ENCODE data around the gene RAB11FIP4. TPM values are rescaled to one million over a fixed set of nuclear protein-coding genes. Genes with fewer than 3 reads are reported as not detected.

Gene RAB11FIP4
- total and polyA plus RNA-seq, 9 donors: 1.8 to 16.5 (median 6.4) TPM

DNA sequence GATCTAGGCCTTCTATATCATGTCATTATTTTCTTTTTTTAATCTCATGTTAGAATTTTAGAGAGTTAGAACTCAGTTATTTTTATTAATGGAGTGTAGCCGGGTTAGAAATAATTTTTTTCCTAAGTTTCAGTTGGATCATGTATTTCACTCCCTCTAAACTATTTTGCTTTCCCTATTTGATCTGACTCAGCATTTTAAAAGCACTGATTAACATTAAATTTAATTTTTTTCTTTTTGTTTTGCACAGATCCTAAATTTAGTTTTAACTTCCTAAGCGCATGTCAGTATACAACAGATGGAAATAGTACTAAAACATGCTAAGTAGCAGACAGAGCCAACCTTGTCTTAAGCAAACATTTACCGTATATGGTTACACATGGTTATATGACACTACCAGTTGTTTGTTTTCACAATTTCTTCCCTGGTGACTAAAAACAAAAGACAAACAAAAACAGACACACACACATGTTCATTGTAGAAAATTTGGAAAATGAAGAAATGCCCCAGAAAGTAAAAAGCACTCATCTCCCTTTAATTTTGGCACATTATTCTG lies 33.6 kb upstream of the RAB11FIP4 start:
- 14 to 36% (median 29%) methylated on average over 3 of the region's 3 CpGs for WGBS, 3 donors
- Histone ChIP-seq H3K4me1 (ENCODE audit: insufficient read depth) (peaks cover 1% of the 10 kb centered on the region), H3K27me3 (no peaks in the 10 kb centered on the region), H3K36me3 (no peaks in the 10 kb centered on the region), H3K27ac (no peak overlapping the region), H3K4me3 (no peak overlapping the region), H3K9me3 (no peaks in the 10 kb centered on the region)
- TF ChIP-seq EP300 (IDR thresholded peaks at IDR 0.05) (no peak), POLR2A (IDR thresholded peaks at IDR 0.05) (no peak)
- TF ChIP-seq, protein P1, sequence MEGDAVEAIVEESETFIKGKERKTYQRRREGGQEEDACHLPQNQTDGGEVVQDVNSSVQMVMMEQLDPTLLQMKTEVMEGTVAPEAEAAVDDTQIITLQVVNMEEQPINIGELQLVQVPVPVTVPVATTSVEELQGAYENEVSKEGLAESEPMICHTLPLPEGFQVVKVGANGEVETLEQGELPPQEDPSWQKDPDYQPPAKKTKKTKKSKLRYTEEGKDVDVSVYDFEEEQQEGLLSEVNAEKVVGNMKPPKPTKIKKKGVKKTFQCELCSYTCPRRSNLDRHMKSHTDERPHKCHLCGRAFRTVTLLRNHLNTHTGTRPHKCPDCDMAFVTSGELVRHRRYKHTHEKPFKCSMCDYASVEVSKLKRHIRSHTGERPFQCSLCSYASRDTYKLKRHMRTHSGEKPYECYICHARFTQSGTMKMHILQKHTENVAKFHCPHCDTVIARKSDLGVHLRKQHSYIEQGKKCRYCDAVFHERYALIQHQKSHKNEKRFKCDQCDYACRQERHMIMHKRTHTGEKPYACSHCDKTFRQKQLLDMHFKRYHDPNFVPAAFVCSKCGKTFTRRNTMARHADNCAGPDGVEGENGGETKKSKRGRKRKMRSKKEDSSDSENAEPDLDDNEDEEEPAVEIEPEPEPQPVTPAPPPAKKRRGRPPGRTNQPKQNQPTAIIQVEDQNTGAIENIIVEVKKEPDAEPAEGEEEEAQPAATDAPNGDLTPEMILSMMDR (IDR thresholded peaks at IDR 0.05): no peak
- no peak for DNase-seq
- intact Hi-C loops (cut with DNase I): no loop called here

DNA sequence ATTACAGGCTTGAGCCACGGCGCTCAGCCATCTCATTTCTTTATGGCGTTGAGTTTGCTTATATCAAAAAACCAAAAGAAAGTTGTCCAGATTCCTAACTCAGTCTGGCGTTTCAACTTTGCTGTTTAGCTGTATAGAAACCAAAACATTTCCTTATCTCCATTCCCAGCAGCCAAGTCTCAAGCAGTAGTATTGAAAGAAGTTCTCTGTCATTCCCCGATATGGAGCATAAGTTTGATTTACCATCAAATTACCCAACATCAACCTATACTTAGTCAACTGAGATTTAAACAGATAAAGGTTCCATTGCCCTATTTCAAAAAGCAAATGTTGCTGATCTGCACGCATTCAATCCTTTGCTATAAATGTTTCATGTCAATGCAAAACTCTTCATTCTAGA lies 27.5 kb upstream of the RAB11FIP4 start:
- intact Hi-C loops (cut with DNase I): no loop called here
- TF ChIP-seq EP300 (IDR thresholded peaks at IDR 0.05) (no peak), POLR2A (IDR thresholded peaks at IDR 0.05) (no peak)
- TF ChIP-seq, protein P1 (IDR thresholded peaks at IDR 0.05): no peak
- no peaks in the 10 kb centered on the region for H3K27me3 ChIP-seq
- no peak overlapping the region for H3K4me3 ChIP-seq
- 82 to 90% (median 87%) methylated on average over 6 of the region's 6 CpGs for WGBS, 3 donors
- H3K9me3 ChIP-seq: no peaks in the 10 kb centered on the region
- DNase-seq: no peak
- H3K4me1 ChIP-seq (ENCODE audit: insufficient read depth): no peaks in the 10 kb centered on the region
- no peak overlapping the region for H3K27ac ChIP-seq
- no peaks in the 10 kb centered on the region for H3K36me3 ChIP-seq

DNA sequence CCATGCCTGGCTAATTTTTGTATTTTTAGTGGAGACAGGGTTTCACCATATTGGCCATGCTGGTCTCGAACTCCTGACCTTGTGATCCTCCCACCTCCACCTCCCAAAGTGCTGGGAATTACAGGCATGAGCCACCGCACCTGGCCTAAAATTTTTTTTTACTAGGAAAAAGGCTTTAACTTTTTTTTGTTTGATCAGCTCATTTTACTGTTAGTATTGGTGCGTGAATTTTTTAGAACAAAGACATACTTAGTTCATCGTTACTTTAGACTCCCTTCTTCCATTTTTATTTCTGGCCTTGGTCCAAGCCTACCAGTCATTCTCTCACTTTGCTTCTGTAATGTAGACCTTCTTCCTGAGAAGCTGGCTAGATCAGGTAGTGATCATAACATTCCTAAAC lies 25.4 kb upstream of the RAB11FIP4 start:
- TF ChIP-seq, protein P1 (IDR thresholded peaks at IDR 0.05): no peak
- TF ChIP-seq EP300 (IDR thresholded peaks at IDR 0.05): no peak
- no peak for TF ChIP-seq POLR2A (IDR thresholded peaks at IDR 0.05)
- no peaks in the 10 kb centered on the region for H3K9me3 ChIP-seq
- no peak overlapping the region for H3K4me3 ChIP-seq
- DNase-seq: no peak
- intact Hi-C loops (cut with DNase I): loop anchor here in 1 of 4 donors (5.0 kb wide), 1 partner anchor 1231 kb away; no protein-coding TSS in a partner anchor
- H3K27ac ChIP-seq: no peak overlapping the region
- H3K4me1 ChIP-seq (ENCODE audit: insufficient read depth): no peaks in the 10 kb centered on the region
- 92 to 99% (median 98%) methylated on average over 4 of the region's 4 CpGs for WGBS, 3 donors
- no peaks in the 10 kb centered on the region for H3K36me3 ChIP-seq
- H3K27me3 ChIP-seq: no peaks in the 10 kb centered on the region

DNA sequence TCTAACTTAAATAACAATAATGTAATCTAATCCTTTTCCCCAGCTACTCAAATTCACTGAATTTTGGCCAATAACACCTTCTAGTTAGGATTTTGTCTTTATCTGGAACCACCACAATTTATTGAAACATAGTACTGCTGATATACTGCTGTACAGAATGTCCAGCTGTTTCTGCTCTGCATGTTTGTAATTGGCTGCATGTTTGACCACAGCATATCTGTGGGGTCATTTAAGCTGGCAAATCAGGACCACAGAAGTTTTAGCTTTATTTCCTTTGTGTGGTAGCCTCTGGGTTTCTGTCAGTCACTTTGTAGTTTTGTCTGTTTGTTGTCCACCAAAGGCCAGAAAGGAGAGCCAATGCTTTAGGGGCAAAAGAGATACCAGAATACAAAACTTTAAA lies 22.2 kb upstream of the RAB11FIP4 start:
- Histone ChIP-seq H3K27ac (no peak overlapping the region), H3K4me3 (no peak overlapping the region), H3K4me1 (ENCODE audit: insufficient read depth) (no peaks in the 10 kb centered on the region), H3K27me3 (no peaks in the 10 kb centered on the region), H3K36me3 (no peaks in the 10 kb centered on the region), H3K9me3 (no peaks in the 10 kb centered on the region)
- no peak for DNase-seq
- intact Hi-C loops (cut with DNase I): loop anchor here in 1 of 4 donors (5.0 kb wide), 1 partner anchor 1228 kb away; no protein-coding TSS in a partner anchor
- TF ChIP-seq EP300 (IDR thresholded peaks at IDR 0.05) (no peak), POLR2A (IDR thresholded peaks at IDR 0.05) (no peak)
- TF ChIP-seq, protein P1 (IDR thresholded peaks at IDR 0.05): no peak
